Measurements from ENCODE around the gene GALT. TPM values are rescaled to one million over a fixed set of nuclear protein-coding genes. Genes with fewer than 3 reads are reported as not detected.

The GALT gene
- total and polyA plus RNA-seq, 2 of the 13 experiments (the other 11 are each of a cell fraction or from before 2014, with no cell fraction given): 40.4 to 46.3 TPM

DNA sequence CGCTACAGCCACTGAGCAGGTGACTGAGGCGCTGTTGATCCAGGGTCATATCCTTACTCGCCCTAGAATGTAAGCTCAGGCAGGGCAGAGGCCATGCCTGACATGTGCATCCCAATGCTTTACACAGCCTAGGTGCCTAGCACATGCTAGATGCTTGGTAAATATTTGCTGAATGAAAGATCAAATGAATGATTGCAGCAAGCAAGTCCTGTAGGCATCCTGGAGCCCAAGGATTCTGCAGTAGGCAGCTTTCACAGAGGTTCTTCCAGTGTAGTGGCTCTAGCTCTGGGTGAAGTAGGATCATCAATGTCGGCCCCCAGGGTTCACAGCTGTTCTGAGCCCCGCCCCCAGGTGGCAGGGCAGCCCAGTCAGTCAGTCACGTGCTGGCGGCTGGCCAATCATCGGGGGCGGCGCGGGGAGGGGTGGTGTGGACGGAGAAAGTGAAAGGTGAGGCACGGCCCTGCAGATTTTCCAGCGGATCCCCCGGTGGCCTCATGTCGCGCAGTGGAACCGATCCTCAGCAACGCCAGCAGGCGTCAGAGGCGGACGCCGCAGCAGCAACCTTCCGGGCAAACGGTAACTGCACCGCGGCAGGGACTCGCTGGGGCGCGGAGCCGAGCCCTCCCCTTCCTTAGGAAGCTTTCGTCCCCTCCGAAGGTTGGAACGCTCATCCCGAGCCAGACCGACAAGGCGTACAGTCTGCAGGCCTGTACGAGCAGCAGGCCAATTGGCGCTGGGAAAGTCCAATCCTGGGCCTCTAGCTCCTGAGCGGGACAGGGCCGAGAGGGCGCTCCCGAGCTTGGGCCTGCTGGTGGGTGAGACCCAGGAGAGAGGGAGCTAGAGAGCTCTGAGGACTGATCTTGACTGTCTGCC lies at the start of gene GALT (continued):
- TF ChIP-seq, protein P1, sequence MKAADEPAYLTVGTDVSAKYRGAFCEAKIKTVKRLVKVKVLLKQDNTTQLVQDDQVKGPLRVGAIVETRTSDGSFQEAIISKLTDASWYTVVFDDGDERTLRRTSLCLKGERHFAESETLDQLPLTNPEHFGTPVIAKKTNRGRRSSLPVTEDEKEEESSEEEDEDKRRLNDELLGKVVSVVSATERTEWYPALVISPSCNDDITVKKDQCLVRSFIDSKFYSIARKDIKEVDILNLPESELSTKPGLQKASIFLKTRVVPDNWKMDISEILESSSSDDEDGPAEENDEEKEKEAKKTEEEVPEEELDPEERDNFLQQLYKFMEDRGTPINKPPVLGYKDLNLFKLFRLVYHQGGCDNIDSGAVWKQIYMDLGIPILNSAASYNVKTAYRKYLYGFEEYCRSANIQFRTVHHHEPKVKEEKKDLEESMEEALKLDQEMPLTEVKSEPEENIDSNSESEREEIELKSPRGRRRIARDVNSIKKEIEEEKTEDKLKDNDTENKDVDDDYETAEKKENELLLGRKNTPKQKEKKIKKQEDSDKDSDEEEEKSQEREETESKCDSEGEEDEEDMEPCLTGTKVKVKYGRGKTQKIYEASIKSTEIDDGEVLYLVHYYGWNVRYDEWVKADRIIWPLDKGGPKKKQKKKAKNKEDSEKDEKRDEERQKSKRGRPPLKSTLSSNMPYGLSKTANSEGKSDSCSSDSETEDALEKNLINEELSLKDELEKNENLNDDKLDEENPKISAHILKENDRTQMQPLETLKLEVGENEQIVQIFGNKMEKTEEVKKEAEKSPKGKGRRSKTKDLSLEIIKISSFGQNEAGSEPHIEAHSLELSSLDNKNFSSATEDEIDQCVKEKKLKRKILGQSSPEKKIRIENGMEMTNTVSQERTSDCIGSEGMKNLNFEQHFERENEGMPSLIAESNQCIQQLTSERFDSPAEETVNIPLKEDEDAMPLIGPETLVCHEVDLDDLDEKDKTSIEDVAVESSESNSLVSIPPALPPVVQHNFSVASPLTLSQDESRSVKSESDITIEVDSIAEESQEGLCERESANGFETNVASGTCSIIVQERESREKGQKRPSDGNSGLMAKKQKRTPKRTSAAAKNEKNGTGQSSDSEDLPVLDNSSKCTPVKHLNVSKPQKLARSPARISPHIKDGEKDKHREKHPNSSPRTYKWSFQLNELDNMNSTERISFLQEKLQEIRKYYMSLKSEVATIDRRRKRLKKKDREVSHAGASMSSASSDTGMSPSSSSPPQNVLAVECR (CRISPR knock-in tag; IDR thresholded peaks at IDR 0.05; ENCODE audit: borderline replicate concordance): peak; percentile 92
- TF ChIP-seq, protein P2, sequence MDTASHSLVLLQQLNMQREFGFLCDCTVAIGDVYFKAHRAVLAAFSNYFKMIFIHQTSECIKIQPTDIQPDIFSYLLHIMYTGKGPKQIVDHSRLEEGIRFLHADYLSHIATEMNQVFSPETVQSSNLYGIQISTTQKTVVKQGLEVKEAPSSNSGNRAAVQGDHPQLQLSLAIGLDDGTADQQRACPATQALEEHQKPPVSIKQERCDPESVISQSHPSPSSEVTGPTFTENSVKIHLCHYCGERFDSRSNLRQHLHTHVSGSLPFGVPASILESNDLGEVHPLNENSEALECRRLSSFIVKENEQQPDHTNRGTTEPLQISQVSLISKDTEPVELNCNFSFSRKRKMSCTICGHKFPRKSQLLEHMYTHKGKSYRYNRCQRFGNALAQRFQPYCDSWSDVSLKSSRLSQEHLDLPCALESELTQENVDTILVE (CRISPR knock-in tag; IDR thresholded peaks at IDR 0.05): no peak; the same call in 1 of the 2 replicates
- no peak for TF ChIP-seq NKX3-1 (CRISPR knock-in tag; IDR thresholded peaks at IDR 0.05)
- TF ChIP-seq, protein P3, sequence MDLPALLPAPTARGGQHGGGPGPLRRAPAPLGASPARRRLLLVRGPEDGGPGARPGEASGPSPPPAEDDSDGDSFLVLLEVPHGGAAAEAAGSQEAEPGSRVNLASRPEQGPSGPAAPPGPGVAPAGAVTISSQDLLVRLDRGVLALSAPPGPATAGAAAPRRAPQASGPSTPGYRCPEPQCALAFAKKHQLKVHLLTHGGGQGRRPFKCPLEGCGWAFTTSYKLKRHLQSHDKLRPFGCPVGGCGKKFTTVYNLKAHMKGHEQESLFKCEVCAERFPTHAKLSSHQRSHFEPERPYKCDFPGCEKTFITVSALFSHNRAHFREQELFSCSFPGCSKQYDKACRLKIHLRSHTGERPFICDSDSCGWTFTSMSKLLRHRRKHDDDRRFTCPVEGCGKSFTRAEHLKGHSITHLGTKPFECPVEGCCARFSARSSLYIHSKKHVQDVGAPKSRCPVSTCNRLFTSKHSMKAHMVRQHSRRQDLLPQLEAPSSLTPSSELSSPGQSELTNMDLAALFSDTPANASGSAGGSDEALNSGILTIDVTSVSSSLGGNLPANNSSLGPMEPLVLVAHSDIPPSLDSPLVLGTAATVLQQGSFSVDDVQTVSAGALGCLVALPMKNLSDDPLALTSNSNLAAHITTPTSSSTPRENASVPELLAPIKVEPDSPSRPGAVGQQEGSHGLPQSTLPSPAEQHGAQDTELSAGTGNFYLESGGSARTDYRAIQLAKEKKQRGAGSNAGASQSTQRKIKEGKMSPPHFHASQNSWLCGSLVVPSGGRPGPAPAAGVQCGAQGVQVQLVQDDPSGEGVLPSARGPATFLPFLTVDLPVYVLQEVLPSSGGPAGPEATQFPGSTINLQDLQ (CRISPR knock-in tag; IDR thresholded peaks at IDR 0.05): 0 out of 2 replicates have a peak, but pooled peaks have one; percentile 51
- peak; percentile 34; the same call in 1 of the 2 replicates for TF ChIP-seq ZNF235 (CRISPR knock-in tag; IDR thresholded peaks at IDR 0.05; ENCODE audit: borderline replicate concordance)
- TF ChIP-seq ZNF546 (CRISPR knock-in tag; conservative IDR thresholded peaks at IDR 0.05): peak; percentile 85; the same call in 1 of the 2 replicates
- TF ChIP-seq TEAD3 (CRISPR knock-in tag; optimal IDR thresholded peaks at IDR 0.05; ENCODE audit: borderline replicate concordance): peak; percentile 38
- TF ChIP-seq ZNF709 (CRISPR knock-in tag; IDR thresholded peaks at IDR 0.05): peak; percentile 67
- peak; percentile 54; the same call in 1 of the 2 replicates for TF ChIP-seq ZNF737 (CRISPR knock-in tag; IDR thresholded peaks at IDR 0.05; ENCODE audit: borderline replicate concordance)
- 0 out of 2 replicates have a peak, but pooled peaks have one; percentile 9 for TF ChIP-seq MIXL1 (CRISPR knock-in tag; IDR thresholded peaks at IDR 0.05)
- TF ChIP-seq, protein P4, sequence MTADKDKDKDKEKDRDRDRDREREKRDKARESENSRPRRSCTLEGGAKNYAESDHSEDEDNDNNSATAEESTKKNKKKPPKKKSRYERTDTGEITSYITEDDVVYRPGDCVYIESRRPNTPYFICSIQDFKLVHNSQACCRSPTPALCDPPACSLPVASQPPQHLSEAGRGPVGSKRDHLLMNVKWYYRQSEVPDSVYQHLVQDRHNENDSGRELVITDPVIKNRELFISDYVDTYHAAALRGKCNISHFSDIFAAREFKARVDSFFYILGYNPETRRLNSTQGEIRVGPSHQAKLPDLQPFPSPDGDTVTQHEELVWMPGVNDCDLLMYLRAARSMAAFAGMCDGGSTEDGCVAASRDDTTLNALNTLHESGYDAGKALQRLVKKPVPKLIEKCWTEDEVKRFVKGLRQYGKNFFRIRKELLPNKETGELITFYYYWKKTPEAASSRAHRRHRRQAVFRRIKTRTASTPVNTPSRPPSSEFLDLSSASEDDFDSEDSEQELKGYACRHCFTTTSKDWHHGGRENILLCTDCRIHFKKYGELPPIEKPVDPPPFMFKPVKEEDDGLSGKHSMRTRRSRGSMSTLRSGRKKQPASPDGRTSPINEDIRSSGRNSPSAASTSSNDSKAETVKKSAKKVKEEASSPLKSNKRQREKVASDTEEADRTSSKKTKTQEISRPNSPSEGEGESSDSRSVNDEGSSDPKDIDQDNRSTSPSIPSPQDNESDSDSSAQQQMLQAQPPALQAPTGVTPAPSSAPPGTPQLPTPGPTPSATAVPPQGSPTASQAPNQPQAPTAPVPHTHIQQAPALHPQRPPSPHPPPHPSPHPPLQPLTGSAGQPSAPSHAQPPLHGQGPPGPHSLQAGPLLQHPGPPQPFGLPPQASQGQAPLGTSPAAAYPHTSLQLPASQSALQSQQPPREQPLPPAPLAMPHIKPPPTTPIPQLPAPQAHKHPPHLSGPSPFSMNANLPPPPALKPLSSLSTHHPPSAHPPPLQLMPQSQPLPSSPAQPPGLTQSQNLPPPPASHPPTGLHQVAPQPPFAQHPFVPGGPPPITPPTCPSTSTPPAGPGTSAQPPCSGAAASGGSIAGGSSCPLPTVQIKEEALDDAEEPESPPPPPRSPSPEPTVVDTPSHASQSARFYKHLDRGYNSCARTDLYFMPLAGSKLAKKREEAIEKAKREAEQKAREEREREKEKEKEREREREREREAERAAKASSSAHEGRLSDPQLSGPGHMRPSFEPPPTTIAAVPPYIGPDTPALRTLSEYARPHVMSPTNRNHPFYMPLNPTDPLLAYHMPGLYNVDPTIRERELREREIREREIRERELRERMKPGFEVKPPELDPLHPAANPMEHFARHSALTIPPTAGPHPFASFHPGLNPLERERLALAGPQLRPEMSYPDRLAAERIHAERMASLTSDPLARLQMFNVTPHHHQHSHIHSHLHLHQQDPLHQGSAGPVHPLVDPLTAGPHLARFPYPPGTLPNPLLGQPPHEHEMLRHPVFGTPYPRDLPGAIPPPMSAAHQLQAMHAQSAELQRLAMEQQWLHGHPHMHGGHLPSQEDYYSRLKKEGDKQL (CRISPR knock-in tag; IDR thresholded peaks at IDR 0.05; ENCODE audit: low read depth): 0 out of 2 replicates have a peak, but pooled peaks have one; percentile 38
- TF ChIP-seq MIER2 (CRISPR knock-in tag; IDR thresholded peaks at IDR 0.05): no peak
- peak; percentile 57; the same call in 1 of the 2 replicates for TF ChIP-seq FOXK1 (CRISPR knock-in tag; IDR thresholded peaks at IDR 0.05; ENCODE audit: borderline replicate concordance, low read depth)
- peak; percentile 81 for TF ChIP-seq ZNF776 (CRISPR knock-in tag; IDR thresholded peaks at IDR 0.05)

Measured in HepG2 (cell line).